ENCODE results near the gene HDHD3. TPM values are rescaled to one million over a fixed set of nuclear protein-coding genes. Genes with fewer than 3 reads are reported as not detected.

HDHD3 gene
- total and polyA plus RNA-seq, 12 donors = 10.9 to 42.5 (median 18.7) TPM

- Histone ChIP-seq H3K4me1 (peaks cover 0 to 14% (median 0%) of the 10 kb centered on the region in 9 donors), H3K27me3 (no peaks in the 10 kb centered on the region), H3K27ac (no peak overlapping the region), H3K9me3 (no peaks in the 10 kb centered on the region), H3K4me3 (no peak overlapping the region), H3K36me3 (peaks cover 0 to 23% (median 0%) of the 10 kb centered on the region in 9 donors)
- no peak for ATAC-seq
- intact Hi-C loops (cut with DNase I) = no loop called here
- no peak for DNase-seq
- no peak for TF ChIP-seq CTCF (IDR thresholded peaks at IDR 0.05)
- WGBS, 2 donors = 60 to 61% methylated on average over 4 of the region's 4 CpGs
These were observed 45.0 kb downstream of the HDHD3 start for GRCh38 chr9:113331780-113332179.

GRCh38 chr9:113328045-113328782 is 48.6 kb downstream of the HDHD3 start:
- Histone ChIP-seq H3K4me1 (peaks cover 0 to 14% (median 0%) of the 10 kb centered on the region in 9 donors), H3K36me3 (peaks cover 0 to 18% (median 0%) of the 10 kb centered on the region in 9 donors), H3K27ac (peak overlapping the region in 6 of 10 donors; percentile 29 to 53 (median 39)), H3K4me3 (no peak overlapping the region), H3K27me3 (no peaks in the 10 kb centered on the region), H3K9me3 (no peaks in the 10 kb centered on the region)
- intact Hi-C loops (cut with DNase I) = no loop called here
- peak in 5 of 8 donors; percentile 71 to 98 (median 76) for ATAC-seq
- no peak for TF ChIP-seq CTCF (IDR thresholded peaks at IDR 0.05)
- 80 to 83% methylated on average over 3 of the region's 3 CpGs for WGBS, 2 donors
- no peak for DNase-seq

- Histone ChIP-seq H3K4me1 (peaks cover 0 to 14% (median 0%) of the 10 kb centered on the region in 9 donors), H3K36me3 (peaks cover 0 to 24% (median 2%) of the 10 kb centered on the region in 9 donors), H3K9me3 (no peaks in the 10 kb centered on the region), H3K4me3 (no peak overlapping the region), H3K27me3 (no peaks in the 10 kb centered on the region), H3K27ac (no peak overlapping the region)
- ATAC-seq = no peak
- 95 to 97% methylated on average over 4 of the region's 4 CpGs for WGBS, 2 donors
- DNase-seq = no peak
- intact Hi-C loops (cut with DNase I) = no loop called here
- no peak for TF ChIP-seq CTCF (IDR thresholded peaks at IDR 0.05)
These were observed 50.6 kb downstream of the HDHD3 start for GRCh38 chr9:113326230-113326629.

Other genes starting within 250 kb of the HDHD3 start
- gene SLC31A2, start 226.0 kb downstream of the HDHD3 start, total RNA-seq = 10 to 100 TPM in 5 of 10 donors, 1 to 10 TPM in 5; 6.8 to 19.3 (median 10.2) TPM
- gene SLC31A2, start 226.0 kb downstream of the HDHD3 start, polyA plus RNA-seq = 10 to 100 TPM in 1 of 2 donors, 1 to 10 TPM in 1; 9.1 to 10.3 TPM
- gene FKBP15, start 155.7 kb downstream of the HDHD3 start, total RNA-seq = 10 to 100 TPM; 16.3 to 27.9 (median 20.1) TPM
- 10 to 100 TPM; 10.7 to 12.4 TPM for gene FKBP15, start 155.7 kb downstream of the HDHD3 start, polyA plus RNA-seq
- 10 to 100 TPM in 7 of 10 donors, 1 to 10 TPM in 3; 9.3 to 18.4 (median 10.9) TPM for gene SLC31A1, start 155.4 kb downstream of the HDHD3 start, total RNA-seq
- 10 to 100 TPM in 1 of 2 donors, 1 to 10 TPM in 1; 3.6 to 13.0 TPM for gene SLC31A1, start 155.4 kb downstream of the HDHD3 start, polyA plus RNA-seq
- gene CDC26, start 101.4 kb downstream of the HDHD3 start, total RNA-seq = 10 to 100 TPM; 26.7 to 39.7 (median 30.8) TPM
- gene CDC26, start 101.4 kb downstream of the HDHD3 start, polyA plus RNA-seq = 10 to 100 TPM; 24.6 to 48.8 TPM
- gene PRPF4, start 101.3 kb downstream of the HDHD3 start, total RNA-seq = 10 to 100 TPM; 10.7 to 17.2 (median 13.3) TPM
- gene PRPF4, start 101.3 kb downstream of the HDHD3 start, polyA plus RNA-seq = 10 to 100 TPM in 1 of 2 donors, 1 to 10 TPM in 1; 5.3 to 13.7 TPM
- under 1 TPM in 1 of 10 donors, not detected in 9; 0.53 TPM for gene RNF183, start 73.6 kb downstream of the HDHD3 start, total RNA-seq
- under 1 TPM in 1 of 2 donors, not detected in 1; 0.03 TPM for gene RNF183, start 73.6 kb downstream of the HDHD3 start, polyA plus RNA-seq
- gene WDR31, start 36.7 kb downstream of the HDHD3 start, total RNA-seq = 10 to 100 TPM; 13.6 to 29.0 (median 18.8) TPM
- gene WDR31, start 36.7 kb downstream of the HDHD3 start, polyA plus RNA-seq = 1 to 10 TPM; 3.4 to 7.9 TPM
- 1 to 10 TPM in 8 of 10 donors, under 1 TPM in 2; 0.55 to 4.2 (median 1.6) TPM for gene BSPRY, start 27.4 kb downstream of the HDHD3 start, total RNA-seq
- 1 to 10 TPM in 1 of 2 donors, under 1 TPM in 1; 0.44 to 2.8 TPM for gene BSPRY, start 27.4 kb downstream of the HDHD3 start, polyA plus RNA-seq
- gene ALAD, start 24.3 kb upstream of the HDHD3 start, total RNA-seq = 100 to 1,000 TPM in 6 of 10 donors, 10 to 100 TPM in 4; 60.9 to 239 (median 103) TPM
- 10 to 100 TPM; 48.4 to 54.9 TPM for gene ALAD, start 24.3 kb upstream of the HDHD3 start, polyA plus RNA-seq
- 10 to 100 TPM; 19.0 to 26.9 (median 23.1) TPM for gene POLE3, start 33.7 kb upstream of the HDHD3 start, total RNA-seq
- 10 to 100 TPM; 14.2 to 45.0 TPM for gene POLE3, start 33.7 kb upstream of the HDHD3 start, polyA plus RNA-seq
- gene C9orf43, start 33.8 kb upstream of the HDHD3 start, total RNA-seq = 1 to 10 TPM in 1 of 10 donors, under 1 TPM in 7, not detected in 2; 0.17 to 1.1 (median 0.31) TPM
- under 1 TPM; 0.06 to 0.29 TPM for gene C9orf43, start 33.8 kb upstream of the HDHD3 start, polyA plus RNA-seq
- 100 to 1,000 TPM in 9 of 10 donors, 10 to 100 TPM in 1; 98.7 to 201 (median 140) TPM for gene RGS3, start 86.7 kb upstream of the HDHD3 start, total RNA-seq
- 100 to 1,000 TPM in 1 of 2 donors, 10 to 100 TPM in 1; 65.4 to 125 TPM for gene RGS3, start 86.7 kb upstream of the HDHD3 start, polyA plus RNA-seq

All from heart right ventricle (tissue), 16 donors.